HFF-Myc (cell line): ENCODE measurements around the gene LARGE1.

Experiments used
- DNase-seq: peaks from one replicate; pipeline ENCODE4 v3.0.0-alpha.2; 2011; ENCODE audit warnings: low read depth; ENCODE audit errors: extremely low read depth
- H3K4me3 ChIP-seq: replicated peaks from 2 replicates; pipeline ENCODE4 v1.5.1; 2011; ENCODE audit warnings: low read depth, mild to moderate bottlenecking, control low read depth, low read length
- CTCF ChIP-seq: IDR thresholded peaks from 2 replicates; pipeline ENCODE4 v1.5.1; 2012; ENCODE audit warnings: mild to moderate bottlenecking, low read depth, low read length, control low read depth; ENCODE audit errors: missing control alignments

LARGE1 gene

DNA sequence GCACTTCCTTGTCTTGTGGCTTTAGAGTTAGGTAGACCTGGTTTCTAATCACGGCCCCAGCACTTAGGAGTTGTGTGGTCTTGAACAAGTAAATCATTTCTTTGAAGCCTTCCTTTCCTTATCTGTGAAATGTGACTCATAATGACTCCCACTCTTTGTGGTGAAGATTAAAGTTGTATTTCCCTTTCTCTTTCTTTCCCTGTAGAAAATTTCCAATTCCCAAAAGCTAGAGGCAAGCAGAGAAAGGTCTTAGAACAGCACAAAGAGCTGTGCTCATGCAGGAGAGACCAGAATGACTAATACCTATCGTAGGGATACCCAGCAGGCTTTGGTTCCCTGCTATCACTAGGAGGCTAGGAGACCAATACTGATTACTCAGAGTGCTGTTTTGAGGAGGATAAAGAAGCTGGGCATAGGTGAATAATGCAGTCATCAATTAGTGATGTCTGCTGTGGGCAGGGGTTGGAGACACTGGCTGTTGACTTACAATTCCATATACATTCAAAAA, 591.4 kb downstream of the LARGE1 start:
- no peak overlapping the region for H3K4me3 ChIP-seq
- no peak for DNase-seq
- no peak for TF ChIP-seq CTCF

DNA sequence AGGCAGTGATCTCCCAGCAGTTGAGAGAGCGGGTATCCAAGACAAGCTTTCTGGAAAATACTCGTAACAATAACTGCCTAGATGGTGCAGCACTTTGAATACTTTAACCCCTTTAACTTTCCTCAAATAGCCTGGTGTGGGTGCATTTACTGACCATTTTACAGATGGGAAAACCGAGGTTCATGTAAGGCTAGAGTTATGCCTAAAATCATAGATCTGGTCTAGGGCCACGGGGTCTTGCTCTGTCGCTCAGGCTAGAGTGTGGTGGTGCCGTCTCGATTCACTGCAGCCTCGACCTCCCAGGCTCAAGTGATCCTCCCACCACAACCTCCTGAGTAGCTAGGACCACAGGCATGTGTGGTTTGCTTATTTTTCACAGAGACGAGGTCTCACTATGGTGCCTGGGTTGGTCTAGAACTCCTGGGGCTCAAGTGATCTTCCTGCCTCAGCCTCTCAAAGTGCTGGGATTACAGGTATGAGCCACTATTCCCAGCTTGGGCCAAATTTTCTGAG, 592.9 kb downstream of the LARGE1 start:
- no peak for TF ChIP-seq CTCF
- H3K4me3 ChIP-seq, result no peak overlapping the region
- DNase-seq, result no peak

DNA sequence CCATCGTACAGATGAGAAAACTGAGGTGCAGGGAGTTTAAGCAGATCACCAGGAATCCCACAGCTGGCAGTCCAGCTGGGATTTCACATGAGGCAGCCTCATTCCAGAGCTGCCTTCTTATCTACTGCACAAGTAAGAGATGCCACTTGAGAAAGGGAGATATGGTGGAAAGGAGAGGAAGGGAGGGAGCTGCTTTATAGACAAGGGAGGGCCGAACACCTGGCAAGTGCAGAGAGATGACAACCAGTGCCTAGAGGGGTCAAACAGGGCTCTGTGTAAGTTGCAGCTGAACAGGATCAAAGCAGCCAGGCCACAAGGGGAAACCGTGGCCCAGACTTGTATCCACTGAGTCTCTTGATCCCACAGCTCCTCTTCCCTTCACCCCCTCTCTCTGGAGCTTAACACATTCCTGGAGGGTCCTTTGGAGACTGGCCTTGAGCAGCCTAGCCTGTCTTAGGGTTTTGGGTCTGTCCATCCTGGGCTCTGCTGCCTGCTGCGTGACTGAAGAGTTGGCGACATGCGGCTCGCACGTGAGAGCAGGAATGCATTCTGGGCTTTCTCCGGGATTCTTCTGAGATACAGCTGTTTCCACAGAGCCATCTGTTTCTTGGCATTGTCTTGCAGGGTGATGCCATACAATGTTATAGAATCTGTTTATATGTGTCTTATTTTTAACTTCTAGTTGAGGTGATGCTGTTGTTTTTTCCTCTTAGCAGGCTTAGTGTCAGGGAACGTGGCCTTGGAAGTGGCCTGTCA, 593.6 kb downstream of the LARGE1 start:
- no peak overlapping the region for H3K4me3 ChIP-seq

DNA sequence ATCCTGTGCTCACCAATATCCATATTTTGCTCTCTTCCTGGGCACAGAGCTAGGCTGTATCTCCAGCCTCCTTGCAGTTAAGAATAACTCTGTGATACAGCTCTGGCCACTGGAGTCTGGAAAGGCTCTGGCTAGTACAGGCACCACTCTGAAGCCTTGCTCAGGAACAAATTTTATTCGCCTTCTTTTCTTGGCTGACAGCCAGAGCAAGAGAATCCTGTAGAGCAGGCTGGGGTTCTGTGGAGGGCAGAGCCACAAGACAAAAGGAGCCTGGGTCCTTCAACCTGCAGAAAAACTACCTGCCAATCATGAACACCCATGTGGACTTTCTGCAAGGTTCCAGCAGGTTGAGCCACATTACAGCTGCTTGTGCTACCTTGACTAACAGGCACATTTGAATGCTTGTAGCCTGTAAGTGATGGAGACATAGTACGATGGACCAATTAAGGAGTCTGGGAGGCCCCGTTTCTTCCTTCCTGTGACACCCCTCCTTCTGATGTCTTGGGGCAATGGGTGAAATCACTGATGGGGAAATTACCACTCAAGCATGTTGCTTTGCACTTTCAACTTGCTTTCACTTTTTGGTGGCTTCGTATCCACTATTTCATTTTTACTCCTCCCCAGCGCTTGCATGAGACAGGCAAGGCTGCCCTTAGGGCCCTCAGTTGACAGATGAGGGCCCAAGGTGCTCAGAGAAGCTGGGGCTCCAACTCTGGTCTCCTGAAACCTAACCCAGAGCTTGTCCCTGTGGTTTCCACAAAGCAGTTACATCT, 594.9 kb downstream of the LARGE1 start:
- H3K4me3 ChIP-seq, result no peak overlapping the region
- no peak for TF ChIP-seq CTCF
- no peak for DNase-seq

More for the DNA sequence above, 593.6 kb downstream of the LARGE1 start:
- no peak for TF ChIP-seq CTCF
- DNase-seq, result no peak

GRCh38 chr22:33324228-33324627, 596.0 kb downstream of the LARGE1 start:
- no peak for DNase-seq
- H3K4me3 ChIP-seq, result no peak overlapping the region
- no peak for TF ChIP-seq CTCF

GRCh38 chr22:33321466-33321865, 598.8 kb downstream of the LARGE1 start:
- no peak for DNase-seq
- TF ChIP-seq CTCF, result no peak
- no peak overlapping the region for H3K4me3 ChIP-seq
